Measurements from ENCODE around the gene RCOR2.
"Not testable (repeated sequence)": the region's sequence is repeated elsewhere in the genome, so short reads cannot be mapped to it uniquely, and the experiment has no call there.

RCOR2 gene

DNA sequence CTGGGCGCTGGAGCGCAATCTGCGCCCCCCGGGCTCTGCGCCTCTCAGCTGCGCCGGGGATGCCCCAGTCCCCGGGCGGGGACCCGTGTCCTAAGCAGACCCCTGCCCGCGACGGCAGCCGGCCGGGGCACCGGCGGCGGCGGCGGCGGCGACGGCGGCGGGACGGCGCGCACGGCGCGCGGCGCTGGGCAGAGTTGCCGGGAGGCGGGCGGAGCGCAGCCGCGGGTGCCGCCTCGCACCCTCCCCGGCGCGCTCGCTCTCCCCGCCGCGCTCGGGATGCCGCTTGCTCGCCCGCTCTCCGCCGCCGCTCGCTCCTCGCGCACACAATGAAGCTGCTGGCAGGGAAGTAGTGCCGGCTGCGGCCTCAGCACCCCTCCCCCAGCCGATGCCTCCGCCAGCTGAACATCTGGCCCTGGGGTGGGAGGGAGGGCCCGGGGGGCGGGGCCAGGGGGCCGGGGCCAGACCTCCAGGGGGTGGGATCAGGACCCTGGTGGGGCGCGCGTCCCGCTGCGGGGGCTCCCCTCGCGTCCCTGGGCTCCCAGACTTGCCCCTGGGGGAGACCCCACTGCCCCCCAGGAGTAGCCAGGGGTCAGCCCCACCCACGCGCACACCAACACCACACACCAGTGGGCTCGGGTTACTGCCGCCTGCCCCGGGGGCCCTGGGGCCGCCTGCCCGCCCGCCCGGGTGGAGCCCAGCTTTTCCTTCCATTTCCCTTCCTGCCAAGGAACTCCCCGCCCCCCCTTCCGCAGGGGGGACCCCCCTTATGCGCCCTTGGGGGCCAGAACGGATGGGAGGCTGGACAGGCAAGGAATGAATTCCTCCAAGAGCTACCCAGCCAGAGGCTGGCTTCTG is at the start of gene RCOR2:
Gene RCOR2, minus strand, starts transcription at position 328 of the 855 bp plus-strand sequence. CDS start 708 bp downstream, outside the sequence.
- DNase-seq (ENCODE audit: low spot score), result peak; percentile 70

DNA sequence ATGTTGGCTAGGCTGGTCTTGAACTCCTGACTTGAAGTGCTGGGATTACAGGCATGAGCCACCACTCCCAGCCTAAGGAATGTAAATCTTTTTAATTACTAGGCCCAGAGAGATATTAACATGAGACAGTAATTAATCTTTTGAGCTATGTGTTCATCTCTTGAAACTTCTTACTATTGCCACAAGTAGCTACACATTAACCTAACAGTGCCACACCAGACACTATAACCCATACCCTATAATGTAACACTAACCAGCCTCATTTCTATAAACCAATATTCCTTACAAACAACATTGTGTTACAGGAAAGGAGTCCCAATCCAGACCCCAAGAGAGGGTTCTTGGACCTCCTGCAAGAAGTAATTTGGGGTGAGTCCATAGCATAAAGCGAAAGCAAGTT is 49.5 kb upstream of the RCOR2 start:
- no peak for DNase-seq (ENCODE audit: low spot score)

DNA sequence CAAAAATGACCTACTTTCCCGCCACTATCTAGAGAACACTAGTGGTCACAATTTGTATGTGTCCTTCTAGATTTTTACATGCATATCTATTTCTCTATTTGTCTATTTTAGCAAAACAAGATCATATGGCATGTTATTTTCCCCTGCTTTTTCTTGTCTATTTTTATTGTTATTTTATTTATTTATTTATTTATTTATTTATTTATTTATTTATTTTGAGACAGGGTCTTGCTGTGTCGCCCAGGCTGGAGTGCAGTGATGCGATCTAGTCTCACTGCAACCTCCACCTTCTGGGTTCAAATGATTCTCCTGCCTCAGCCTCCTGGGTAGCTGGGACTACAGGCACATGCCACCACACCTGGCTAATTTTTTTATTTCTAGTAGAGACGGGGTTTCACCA is 46.9 kb upstream of the RCOR2 start:
- DNase-seq (ENCODE audit: low spot score), result not testable (repeated sequence)

DNA sequence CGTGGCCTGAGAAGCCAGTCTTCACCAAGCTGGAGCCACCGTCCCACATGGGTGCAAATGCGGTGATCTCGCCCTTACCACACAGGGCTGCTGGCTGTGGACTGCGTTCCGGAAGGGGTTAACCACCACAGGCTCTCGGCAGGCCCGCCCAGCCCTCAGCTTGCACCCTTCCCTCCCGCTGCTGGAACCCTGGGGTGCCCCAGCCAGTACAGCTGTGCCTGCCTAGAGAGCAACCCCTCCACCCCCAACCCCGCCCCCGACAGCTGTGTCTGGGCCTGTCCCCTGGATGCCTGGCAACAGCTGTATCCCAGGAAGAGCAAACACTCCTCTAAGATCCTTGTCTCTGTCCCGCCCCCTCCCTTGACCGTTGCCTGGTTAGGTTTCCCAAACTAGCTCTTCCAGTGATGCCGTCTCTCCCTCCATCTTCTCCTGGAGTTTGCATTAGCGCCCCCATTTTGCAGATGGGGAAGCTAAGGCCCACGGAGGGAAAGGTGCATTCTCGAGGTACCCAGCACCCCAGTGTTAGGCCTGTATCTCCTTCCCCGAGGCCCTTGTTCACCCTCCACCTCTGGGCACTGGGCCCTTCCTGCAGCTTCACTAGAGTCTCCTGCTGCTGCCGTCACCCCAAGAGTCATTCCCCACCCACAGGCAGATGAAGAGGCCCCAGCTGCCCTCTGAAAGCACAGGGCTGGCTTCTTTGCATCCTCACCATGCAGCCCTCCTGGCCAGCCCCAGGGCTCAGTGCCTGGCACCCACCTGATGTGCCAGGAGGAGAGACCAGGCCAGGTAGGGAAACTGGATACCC is 44.8 kb upstream of the RCOR2 start:
- no peak for DNase-seq (ENCODE audit: low spot score)

DNA sequence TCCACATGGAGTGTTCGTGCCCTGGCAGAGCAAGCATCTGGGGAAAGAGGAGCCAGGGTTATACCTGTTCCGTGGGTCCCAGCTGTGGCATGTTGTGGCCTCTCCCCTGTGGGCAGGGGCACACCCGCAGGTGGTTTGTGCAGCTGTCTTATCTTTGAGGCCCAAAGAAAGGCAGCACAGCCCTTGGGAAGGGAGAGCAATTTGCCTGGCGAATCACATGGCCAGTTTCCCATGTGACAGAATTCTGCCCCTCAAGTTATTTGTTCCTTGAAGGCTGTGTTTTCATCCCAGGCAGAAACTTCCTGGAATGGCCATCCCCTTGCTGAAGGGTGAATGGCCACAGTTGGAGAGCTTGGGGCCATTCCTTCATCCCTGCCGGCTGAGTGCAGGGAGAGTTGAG is 41.0 kb upstream of the RCOR2 start:
- DNase-seq (ENCODE audit: low spot score), result no peak

DNA sequence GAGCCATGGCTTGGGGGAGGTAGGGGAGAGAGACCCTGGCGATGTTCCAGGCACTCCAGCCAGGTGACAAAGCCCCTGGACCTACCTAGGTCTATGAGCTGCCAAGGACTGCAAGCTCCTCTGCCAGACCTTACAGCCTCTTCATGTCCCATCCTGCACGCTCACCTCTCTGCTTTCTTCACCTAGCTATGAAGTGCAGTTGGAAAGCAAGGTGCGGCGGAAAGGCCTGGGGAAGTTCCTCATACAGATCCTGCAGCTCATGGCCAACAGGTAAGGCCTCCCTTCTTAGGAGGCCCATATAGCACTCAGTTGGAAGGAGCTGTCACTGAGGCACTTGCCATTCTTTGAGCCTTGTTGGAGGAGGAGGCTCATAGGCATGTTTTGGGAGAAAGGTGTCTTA is 35.6 kb upstream of the RCOR2 start:
- no peak for DNase-seq (ENCODE audit: low spot score)

DNA sequence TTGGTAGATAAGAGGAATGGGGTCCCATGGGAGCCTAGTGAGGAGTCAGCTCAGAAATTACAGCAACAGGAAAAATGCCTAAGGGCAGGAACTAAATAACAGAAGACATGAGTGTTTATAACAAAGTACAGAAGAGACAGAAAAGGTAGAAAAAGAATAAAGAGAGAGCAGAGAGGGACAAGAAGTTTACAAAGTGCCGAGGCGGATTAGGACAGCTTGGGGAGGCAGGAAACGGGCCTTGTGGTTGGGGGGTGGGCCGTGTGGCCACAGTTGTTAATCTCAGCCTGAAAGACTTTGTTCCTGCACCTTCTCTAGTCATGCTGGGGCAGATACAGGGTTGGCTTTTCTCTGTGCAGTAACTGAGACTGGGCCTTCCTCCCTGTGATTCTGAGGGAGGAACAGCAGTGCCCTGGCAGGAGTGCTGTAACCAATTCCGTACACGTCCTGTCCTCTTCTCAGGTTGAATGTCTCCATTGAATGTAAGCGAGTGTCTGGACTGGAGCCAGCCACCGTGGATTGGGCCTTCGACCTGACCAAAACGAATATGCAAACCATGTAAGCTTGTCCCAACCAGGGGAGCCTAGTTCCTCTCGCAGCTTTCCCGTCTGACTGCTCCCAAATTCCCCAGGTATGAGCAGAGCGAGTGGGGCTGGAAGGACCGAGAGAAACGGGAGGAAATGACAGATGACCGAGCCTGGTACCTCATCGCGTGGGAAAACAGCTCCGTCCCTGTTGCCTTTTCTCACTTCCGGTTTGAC is 35.0 kb upstream of the RCOR2 start:
- DNase-seq (ENCODE audit: low spot score), result peak; percentile 60

DNA sequence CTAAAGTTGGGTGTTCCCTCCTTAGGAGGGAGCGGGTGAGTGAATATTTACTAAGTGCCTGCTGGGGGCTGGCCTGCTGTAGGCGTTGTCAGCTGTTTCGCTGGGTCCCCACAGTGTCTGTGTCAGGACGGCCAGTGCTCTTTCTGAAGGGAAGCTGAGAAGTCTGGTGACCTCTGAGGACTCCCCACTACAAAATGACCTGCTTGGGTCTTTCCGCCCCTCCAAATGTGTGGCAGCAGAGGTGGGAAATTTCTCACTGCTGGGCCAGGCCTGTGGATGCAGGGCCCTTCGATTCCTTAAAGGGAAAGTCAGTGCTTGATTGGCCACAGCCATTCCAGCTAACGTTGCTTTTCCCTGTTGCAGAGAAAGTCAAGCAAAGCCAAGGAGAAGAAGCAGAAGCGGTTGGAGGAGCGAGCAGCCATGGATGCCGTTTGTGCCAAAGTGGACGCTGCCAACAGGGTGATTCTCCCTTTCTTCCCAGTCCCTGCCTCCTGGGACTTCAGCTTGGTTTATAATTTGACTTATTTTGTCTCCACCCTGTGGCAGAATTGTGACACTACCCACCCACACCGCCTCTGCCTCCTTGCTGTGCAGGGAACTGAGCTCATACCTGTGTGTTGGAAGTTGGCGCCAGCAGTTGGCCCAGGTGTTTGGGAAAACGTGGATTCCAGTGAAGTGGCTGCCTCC is 28.7 kb upstream of the RCOR2 start:
- peak; percentile 72 for DNase-seq (ENCODE audit: low spot score)

DNA sequence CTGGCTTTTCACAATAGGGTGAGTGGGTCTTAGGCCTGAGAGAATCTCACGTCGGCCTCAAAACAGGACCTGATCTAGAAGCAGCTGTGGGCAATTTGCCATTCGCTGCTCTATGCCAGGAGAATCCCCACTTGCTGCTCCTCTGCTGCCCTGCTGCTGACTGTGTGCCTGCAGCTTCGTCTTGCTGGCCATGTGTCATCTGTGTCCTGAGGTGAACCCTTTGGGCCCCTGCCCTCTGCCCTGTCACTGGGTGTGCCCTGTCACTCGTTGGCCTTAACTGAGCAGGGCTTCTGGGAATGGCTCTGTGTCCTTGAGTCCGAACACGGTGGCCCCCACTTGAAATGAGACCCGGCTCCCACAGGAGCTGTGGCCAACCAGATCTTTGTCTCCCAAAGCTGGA is 28.0 kb upstream of the RCOR2 start:
- DNase-seq (ENCODE audit: low spot score), result no peak

DNA sequence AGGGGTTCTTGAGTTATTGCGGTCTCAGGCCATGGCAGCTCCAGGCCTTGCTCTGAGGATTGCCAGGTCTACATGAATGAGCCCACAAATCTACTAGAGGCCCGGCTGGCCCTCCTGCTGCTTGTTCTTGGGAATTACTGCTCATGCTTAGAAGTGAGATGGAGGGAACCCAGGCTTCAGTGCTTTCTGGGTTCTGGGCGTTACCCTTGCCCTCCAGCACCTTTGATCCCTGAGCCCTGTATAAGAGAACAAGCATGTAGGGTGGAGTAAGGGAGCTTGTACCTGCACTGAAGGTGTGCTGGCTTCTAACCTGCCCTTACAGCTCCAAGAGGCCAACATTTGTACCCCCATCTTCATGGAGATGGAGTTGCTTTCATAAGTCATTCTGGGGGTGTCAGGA is 25.8 kb upstream of the RCOR2 start:
- DNase-seq (ENCODE audit: low spot score), result no peak

DNA sequence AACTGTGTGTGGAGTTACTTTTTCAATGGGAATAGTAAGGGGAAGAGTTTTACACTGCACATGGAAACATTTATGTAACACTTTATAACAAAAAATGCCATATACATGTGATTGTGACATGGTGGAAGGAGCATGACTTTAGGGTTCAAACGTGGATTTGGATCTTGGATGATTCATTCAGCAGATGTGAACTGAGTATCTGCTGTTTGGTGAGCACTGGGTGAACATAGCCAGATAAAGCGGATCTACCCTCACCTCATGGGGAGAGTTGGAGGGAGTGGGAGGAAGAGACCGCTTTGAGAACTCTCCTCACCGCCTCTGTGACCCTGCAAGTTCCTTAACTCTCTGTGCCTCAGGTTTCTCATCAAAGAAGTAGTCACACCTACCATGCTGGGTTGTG is 24.9 kb upstream of the RCOR2 start:
- DNase-seq (ENCODE audit: low spot score), result no peak

DNA sequence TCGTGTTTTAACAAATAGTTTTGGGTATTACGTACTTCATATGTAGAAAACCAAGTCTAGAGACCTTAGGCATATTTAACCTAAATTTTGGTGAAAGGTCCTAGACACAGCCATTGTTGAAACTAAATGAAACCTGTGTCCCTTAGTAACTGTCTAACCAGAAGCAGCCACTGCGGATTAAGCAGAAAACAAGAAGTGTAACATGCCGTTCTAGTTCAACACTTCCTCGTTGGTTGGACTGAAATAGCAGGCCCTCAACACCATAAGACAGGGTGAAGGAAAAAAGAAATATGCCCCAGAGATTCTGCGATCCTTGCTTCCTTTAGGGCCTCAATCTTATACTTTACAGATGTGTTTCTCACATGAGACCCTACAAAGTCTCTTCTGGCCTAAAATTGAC is 23.8 kb upstream of the RCOR2 start:
- no peak for DNase-seq (ENCODE audit: low spot score)

DNA sequence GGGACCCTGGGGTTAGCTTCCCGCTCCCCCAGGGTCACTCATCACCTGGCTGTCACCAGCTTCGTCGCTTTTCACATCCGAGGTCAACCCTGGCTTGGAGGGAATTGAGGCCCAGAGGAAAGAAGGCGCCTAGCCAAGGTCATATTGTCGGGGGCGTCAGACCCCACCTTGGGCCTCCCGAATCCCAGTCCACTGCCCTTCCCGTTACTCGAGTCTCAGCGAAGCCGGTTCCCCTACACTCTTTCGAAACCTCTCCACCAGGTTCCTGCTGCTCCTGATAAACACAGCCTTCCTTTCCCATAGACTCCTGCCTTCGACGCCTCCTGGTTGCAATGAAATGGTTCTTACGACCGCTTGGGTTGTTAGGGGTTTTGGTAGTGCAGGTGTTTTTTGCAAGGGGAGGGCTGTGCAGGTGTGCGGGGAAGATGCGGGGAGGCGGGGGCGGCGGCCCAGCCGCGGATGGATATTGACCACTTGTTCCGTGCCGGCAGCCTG is 22.5 kb upstream of the RCOR2 start:
- no peak for DNase-seq (ENCODE audit: low spot score)

DNA sequence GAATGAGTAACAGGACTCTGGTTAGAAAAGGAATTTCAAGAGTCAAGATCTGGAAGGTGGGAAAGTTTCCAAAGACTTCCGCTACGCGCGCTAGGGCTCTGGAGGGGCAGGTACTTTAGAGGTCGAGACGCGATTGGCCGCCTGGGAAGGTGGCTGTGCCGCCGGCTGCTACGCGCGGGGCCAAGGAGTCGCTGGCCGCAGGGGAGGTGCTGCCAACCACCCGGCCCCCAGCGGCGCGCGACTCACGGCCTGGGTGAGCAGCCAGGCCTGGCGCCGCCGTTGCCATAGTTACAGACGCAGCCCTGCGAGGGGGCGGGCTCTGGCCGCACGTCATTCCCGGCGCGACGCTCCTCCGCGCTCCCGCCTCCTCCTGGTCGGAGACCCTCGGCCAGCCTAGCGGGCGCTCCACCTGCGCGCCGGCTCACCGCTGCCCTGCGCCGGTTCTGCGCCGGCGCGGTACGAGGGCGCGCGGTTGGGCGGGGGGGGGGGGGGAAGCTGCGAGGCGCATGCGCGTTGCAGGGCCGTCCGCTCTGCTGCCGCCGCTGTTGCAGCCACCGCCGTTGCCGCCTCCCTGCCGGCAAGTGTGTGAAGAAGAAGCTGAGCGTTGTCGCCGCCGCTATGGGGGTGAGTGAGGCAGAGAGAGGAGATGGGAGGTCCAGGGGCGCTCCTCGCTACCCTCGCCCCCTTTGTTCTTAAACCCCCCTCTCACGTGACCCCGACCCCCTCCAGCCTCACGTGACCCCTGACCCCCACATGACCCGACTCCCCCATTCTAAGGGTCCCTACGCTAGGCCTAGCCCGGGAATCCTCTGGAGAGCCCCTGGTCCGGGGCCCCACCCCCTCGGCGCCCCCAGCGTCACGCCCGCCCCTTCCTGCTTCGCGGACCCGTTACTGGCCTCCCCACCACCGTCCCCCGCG is 21.8 kb upstream of the RCOR2 start, which contains the start of gene NAA40:
Gene NAA40, plus strand, starts transcription at position 524 of the 918 bp plus-strand sequence. Its CDS starts 95 bp downstream, at position 619.
- DNase-seq (ENCODE audit: low spot score), result peak; percentile 96

DNA sequence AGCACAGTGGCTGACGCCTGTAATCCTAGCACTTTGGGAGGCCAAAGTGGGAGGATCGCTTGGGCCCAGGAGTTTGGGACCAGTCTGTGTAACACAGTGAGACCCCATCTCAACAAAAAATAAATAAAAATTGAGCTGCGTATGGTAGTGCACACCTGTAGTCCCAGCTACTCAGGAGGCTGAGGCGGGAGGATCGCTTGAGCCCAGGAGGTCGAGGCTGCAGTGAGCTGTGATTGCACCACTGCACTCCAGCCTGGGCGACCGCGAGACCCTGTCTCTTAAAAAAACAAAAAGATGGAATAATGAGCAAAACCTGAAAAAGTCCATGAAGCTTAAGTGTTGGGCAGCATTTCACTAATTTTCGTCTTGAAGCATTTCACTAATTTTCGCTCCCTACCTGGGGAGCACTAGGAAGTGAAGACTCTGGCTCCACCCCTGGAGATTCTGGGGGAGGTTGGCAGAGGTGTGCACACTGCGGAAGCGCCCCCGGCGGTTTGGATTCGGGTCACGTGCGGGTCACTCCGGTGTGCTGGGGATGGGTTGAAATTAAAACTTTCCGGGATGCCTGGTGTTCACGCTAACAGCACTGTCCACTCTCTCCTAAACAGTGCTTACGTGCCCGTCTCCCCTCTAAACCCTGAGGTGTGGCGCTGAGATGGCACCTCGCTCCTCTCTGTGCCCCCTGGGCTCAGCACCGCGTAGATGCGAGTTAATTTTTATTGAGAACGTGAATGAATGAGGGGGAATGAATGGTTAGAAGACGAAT is 20.9 kb upstream of the RCOR2 start:
- no peak for DNase-seq (ENCODE audit: low spot score)

DNA sequence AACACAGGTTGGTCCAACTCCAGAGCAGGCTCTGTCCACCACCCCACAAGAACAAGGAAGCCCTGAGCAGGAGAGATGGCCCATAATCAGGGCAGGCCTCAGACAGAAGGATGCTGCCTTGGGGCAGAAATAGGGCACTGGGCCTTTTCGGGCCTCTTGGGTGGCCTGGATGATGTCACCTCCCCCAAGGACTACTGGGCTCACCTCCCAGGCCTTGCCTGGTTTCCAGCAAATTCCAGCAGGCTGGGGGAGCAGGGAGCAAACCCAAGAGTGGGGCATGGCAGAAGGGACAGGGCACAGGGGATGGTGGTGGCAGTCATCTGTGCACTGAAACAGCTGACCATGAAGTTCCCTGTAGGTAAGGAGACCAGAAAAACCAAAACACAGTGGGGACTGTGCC is 16.5 kb upstream of the RCOR2 start:
- no peak for DNase-seq (ENCODE audit: low spot score)

DNA sequence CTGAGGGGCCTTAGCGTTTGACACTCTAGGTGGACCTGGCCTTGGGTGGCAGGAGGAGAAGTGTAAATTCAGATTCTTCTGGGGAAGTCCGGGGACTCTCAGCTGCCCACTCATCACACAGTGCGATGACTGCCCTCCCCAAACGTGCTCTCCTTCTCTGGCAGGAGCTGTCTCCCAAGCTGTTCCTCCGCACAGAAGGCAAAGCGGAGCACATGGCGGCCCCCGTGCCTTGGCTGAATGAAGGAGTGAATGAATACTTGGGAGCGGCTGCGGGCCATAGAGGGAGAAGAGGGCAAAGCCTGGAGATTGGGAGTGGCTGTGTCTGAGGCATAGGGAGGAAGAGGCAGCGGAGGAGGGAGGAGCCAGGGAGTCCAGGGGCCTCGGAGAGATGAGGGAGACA is 14.9 kb upstream of the RCOR2 start:
- no peak for DNase-seq (ENCODE audit: low spot score)

DNA sequence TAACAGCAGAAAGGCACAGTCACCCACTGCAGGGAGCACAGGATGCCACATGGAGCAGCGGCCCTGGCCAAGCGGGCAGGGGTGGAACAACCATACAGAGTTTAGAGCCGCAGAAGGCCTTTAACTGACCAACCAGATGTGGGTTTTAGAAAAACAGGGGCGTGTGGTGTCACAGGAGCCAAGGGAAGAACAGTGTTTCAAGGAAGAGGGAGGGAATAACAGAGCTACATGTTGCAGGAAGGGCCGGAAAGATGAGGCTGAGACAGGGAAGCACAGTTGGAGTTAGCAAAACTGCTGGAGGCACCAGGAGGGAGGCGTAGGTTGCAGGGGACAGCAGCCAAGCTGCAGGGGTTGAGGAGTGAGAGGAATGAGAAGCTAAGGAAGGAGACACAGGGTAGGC is 14.1 kb upstream of the RCOR2 start:
- no peak for DNase-seq (ENCODE audit: low spot score)

DNA sequence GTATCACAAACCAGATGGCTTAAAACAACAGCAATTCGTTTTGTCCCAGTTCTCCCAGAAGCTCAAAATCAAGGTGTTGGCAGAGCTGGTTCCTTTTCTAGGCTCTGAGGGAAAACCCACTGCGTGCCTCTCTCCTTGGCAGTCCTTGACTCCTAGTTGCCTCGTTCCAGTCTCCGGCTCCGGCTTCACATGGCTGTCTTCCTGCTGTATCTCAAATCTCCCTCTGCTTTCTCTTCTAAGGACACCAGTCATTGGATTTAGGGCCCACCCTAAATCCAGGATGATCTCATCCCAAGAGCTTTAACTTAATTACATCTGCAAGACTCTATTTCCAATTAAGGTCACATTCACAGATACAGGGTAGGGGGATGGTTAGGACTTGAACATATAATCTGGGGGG is 12.7 kb upstream of the RCOR2 start:
- no peak for DNase-seq (ENCODE audit: low spot score)

DNA sequence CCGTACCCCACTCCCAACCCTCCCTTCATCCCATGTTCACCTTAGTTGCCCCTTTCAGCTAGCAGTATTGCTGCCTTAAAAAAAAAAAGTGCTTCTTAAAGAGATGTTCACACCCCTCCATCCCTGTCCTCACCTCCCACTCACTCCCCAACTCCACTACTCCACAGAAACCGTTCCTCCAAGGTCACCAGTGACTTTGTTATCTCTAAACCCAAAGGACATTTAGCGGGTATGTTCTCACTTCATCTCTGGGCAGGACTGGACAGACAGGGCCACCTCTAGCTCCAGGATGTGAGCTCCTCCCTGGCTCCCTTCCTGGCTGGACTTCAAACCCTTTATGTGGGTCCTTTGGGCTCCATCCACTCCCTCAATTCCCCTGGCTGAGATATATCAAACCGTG is 6.4 kb upstream of the RCOR2 start:
- no peak for DNase-seq (ENCODE audit: low spot score)

All from COLO829 (cell line).